IMR-90 (cell line): Measurements from ENCODE around the gene PRR13.

Experiments used
- MAZ ChIP-seq: IDR thresholded peaks from 2 replicates; pipeline ENCODE4 v1.6.1; 2012; ENCODE audit warnings: low read depth, mild to moderate bottlenecking, low read length, improper control_type of control experiment, moderate library complexity, borderline replicate concordance
- SMC3 ChIP-seq: fragments of 150-350 bp; IDR thresholded peaks from 2 replicates; pipeline ENCODE4 v1.6.1; 2016; ENCODE audit warnings: low read depth, mild to moderate bottlenecking, antibody characterized with exemption, low read length, moderate library complexity

GRCh38 chr12:53462935-53463334, 21.4 kb downstream of the PRR13 start:
- TF ChIP-seq SMC3 (no peak), MAZ (no peak)
